ENCODE measurements around the gene SPON1.

Gene SPON1

GRCh38 chr11:14101388-14101787, 138.9 kb downstream of the SPON1 start:
- in situ Hi-C loops (cut with HindIII; ENCODE audit: low pct_ligation_motif_present, low pct_unique_long_range_greater_than_20kb, low sequenced_read_pairs), result no loop called here
- DNase-seq, result no peak

- DNase-seq, result no peak
- in situ Hi-C loops (cut with HindIII; ENCODE audit: low pct_ligation_motif_present, low pct_unique_long_range_greater_than_20kb, low sequenced_read_pairs), result no loop called here
Measured at GRCh38 chr11:14102766-14103165, 140.2 kb downstream of the SPON1 start.

- in situ Hi-C loops (cut with HindIII; ENCODE audit: low pct_ligation_motif_present, low pct_unique_long_range_greater_than_20kb, low sequenced_read_pairs), result no loop called here
- DNase-seq, result no peak
Measured at GRCh38 chr11:14105446-14105845, 142.9 kb downstream of the SPON1 start.

- DNase-seq, result no peak
- in situ Hi-C loops (cut with HindIII; ENCODE audit: low pct_ligation_motif_present, low pct_unique_long_range_greater_than_20kb, low sequenced_read_pairs), result no loop called here
Measured at GRCh38 chr11:14106303-14107049, 144.0 kb downstream of the SPON1 start.

- in situ Hi-C loops (cut with HindIII; ENCODE audit: low pct_ligation_motif_present, low pct_unique_long_range_greater_than_20kb, low sequenced_read_pairs), result no loop called here
- DNase-seq, result no peak
Measured at GRCh38 chr11:14107050-14107430, 144.5 kb downstream of the SPON1 start.

- DNase-seq, result no peak
- in situ Hi-C loops (cut with HindIII; ENCODE audit: low pct_ligation_motif_present, low pct_unique_long_range_greater_than_20kb, low sequenced_read_pairs), result no loop called here
Measured at GRCh38 chr11:14109742-14110141, 147.2 kb downstream of the SPON1 start.

- in situ Hi-C loops (cut with HindIII; ENCODE audit: low pct_ligation_motif_present, low pct_unique_long_range_greater_than_20kb, low sequenced_read_pairs), result no loop called here
- no peak for DNase-seq
Measured at GRCh38 chr11:14110629-14111028, 148.1 kb downstream of the SPON1 start.

GRCh38 chr11:14111496-14111895, 149.0 kb downstream of the SPON1 start:
- in situ Hi-C loops (cut with HindIII; ENCODE audit: low pct_ligation_motif_present, low pct_unique_long_range_greater_than_20kb, low sequenced_read_pairs), result no loop called here

GRCh38 chr11:14112721-14113120, 150.2 kb downstream of the SPON1 start:
- DNase-seq, result no peak
- in situ Hi-C loops (cut with HindIII; ENCODE audit: low pct_ligation_motif_present, low pct_unique_long_range_greater_than_20kb, low sequenced_read_pairs), result no loop called here

More at GRCh38 chr11:14111496-14111895, 149.0 kb downstream of the SPON1 start:
- no peak for DNase-seq

- in situ Hi-C loops (cut with HindIII; ENCODE audit: low pct_ligation_motif_present, low pct_unique_long_range_greater_than_20kb, low sequenced_read_pairs), result no loop called here
- DNase-seq, result no peak
Measured at GRCh38 chr11:14114269-14114668, 151.7 kb downstream of the SPON1 start.

GRCh38 chr11:14114786-14115185, 152.3 kb downstream of the SPON1 start:
- in situ Hi-C loops (cut with HindIII; ENCODE audit: low pct_ligation_motif_present, low pct_unique_long_range_greater_than_20kb, low sequenced_read_pairs), result no loop called here
- no peak for DNase-seq

- no peak for DNase-seq
- in situ Hi-C loops (cut with HindIII; ENCODE audit: low pct_ligation_motif_present, low pct_unique_long_range_greater_than_20kb, low sequenced_read_pairs), result no loop called here
Measured at GRCh38 chr11:14117632-14118031, 155.1 kb downstream of the SPON1 start.

GRCh38 chr11:14118072-14118471, 155.5 kb downstream of the SPON1 start:
- in situ Hi-C loops (cut with HindIII; ENCODE audit: low pct_ligation_motif_present, low pct_unique_long_range_greater_than_20kb, low sequenced_read_pairs), result no loop called here
- DNase-seq, result no peak

GRCh38 chr11:14119357-14119756, 156.8 kb downstream of the SPON1 start:
- in situ Hi-C loops (cut with HindIII; ENCODE audit: low pct_ligation_motif_present, low pct_unique_long_range_greater_than_20kb, low sequenced_read_pairs), result no loop called here
- DNase-seq, result no peak

GRCh38 chr11:14124350-14124749, 161.8 kb downstream of the SPON1 start:
- in situ Hi-C loops (cut with HindIII; ENCODE audit: low pct_ligation_motif_present, low pct_unique_long_range_greater_than_20kb, low sequenced_read_pairs), result no loop called here
- no peak for DNase-seq

GRCh38 chr11:14124886-14125285, 162.4 kb downstream of the SPON1 start:
- in situ Hi-C loops (cut with HindIII; ENCODE audit: low pct_ligation_motif_present, low pct_unique_long_range_greater_than_20kb, low sequenced_read_pairs), result no loop called here
- no peak for DNase-seq

GRCh38 chr11:14125529-14125928, 163.0 kb downstream of the SPON1 start:
- no peak for DNase-seq
- in situ Hi-C loops (cut with HindIII; ENCODE audit: low pct_ligation_motif_present, low pct_unique_long_range_greater_than_20kb, low sequenced_read_pairs), result no loop called here

GRCh38 chr11:14127679-14128078, 165.2 kb downstream of the SPON1 start:
- in situ Hi-C loops (cut with HindIII; ENCODE audit: low pct_ligation_motif_present, low pct_unique_long_range_greater_than_20kb, low sequenced_read_pairs), result no loop called here
- no peak for DNase-seq

GRCh38 chr11:14132312-14132711, 169.8 kb downstream of the SPON1 start:
- DNase-seq, result no peak
- in situ Hi-C loops (cut with HindIII; ENCODE audit: low pct_ligation_motif_present, low pct_unique_long_range_greater_than_20kb, low sequenced_read_pairs), result no loop called here

- in situ Hi-C loops (cut with HindIII; ENCODE audit: low pct_ligation_motif_present, low pct_unique_long_range_greater_than_20kb, low sequenced_read_pairs), result no loop called here
- no peak for DNase-seq
Measured at GRCh38 chr11:14133381-14133780, 170.9 kb downstream of the SPON1 start.

GRCh38 chr11:14136561-14136960, 174.0 kb downstream of the SPON1 start:
- no peak for DNase-seq
- in situ Hi-C loops (cut with HindIII; ENCODE audit: low pct_ligation_motif_present, low pct_unique_long_range_greater_than_20kb, low sequenced_read_pairs), result no loop called here
